Right lobe of liver (tissue), 6 donors: Measurements from ENCODE around the gene NOP9. TPM values are rescaled to one million over a fixed set of nuclear protein-coding genes. Genes with fewer than 3 reads are reported as not detected.
A peak's percentile ranks its signal among the peaks of the same experiment; 100 is the strongest.

Experiments
- ATAC-seq, 4 donors: fragments of 200-7000 bp; cut with Tn5 transposase; one replicate each; pipeline ENCODE4 v1.9.1; 2020; ENCODE audit warnings: mild to moderate bottlenecking in 4 of 4, moderate library complexity in 4 of 4
- DNase-seq, 3 donors: peaks; one replicate each; pipeline ENCODE4 v3.0.0-alpha.2; 2020
- H3K27ac ChIP-seq, 3 donors: fragments of 200-600 bp; one replicate each; pipeline ENCODE4 v1.8.0; 2022
- H3K27me3 ChIP-seq, 2 donors: fragments of 200-600 bp; one replicate each; pipeline ENCODE4 v1.8.0; 2022
- H3K36me3 ChIP-seq, 4 donors: fragments of 200-600 bp; sonication (generic) in 1 of 4; one replicate each; pipeline versions ENCODE4 v1.5.1 to v1.8.0; 2017 to 2022; ENCODE audit warnings: control low read depth in 1 of 4
- H3K4me1 ChIP-seq, 4 donors: fragments of 200-600 bp; sonication (generic) in 1 of 4; one replicate each; pipeline versions ENCODE4 v1.5.1 to v1.8.0; 2017 to 2022; ENCODE audit warnings: control low read depth in 1 of 4
- H3K4me3 ChIP-seq, 3 donors: fragments of 200-600 bp; one replicate each; pipeline ENCODE4 v1.8.0; 2022
- H3K9me3 ChIP-seq, 4 donors: fragments of 200-600 bp; sonication (generic) in 1 of 4; one replicate each; pipeline versions ENCODE4 v1.5.1 to v1.8.0; 2017 to 2022; ENCODE audit warnings: control low read depth in 1 of 4
- CTCF ChIP-seq, 4 donors: fragments of 200-600 bp in 3 of 4; fragments of 450-650 bp in 1 of 4; IDR thresholded peaks; one replicate each; pipeline versions ENCODE4 v1.5.1 to v1.8.0; 2016 to 2022; ENCODE audit warnings: antibody characterized with exemption in 4 of 4, mild to moderate bottlenecking in 2 of 4
- POLR2A ChIP-seq: fragments of 450-650 bp; IDR thresholded peaks from one replicate; pipeline ENCODE4 v1.6.1; 2017; ENCODE audit warnings: antibody characterized with exemption, mild to moderate bottlenecking
- WGBS: methylation state at CpG from one replicate; pipeline ENCODE4 v1.1.6; 2018; ENCODE audit warnings: low coverage, low lambda C conversion rate; ENCODE audit not compliant: insufficient coverage; ENCODE audit errors: missing lambda C conversion rate; 5-methylcytosine and 5-hydroxymethylcytosine counted together
- intact Hi-C, 2 donors: fragments of 100-400 bp; cut with DNase I; formaldehyde crosslinking; loops; one replicate each; pipeline versions ENCODE4 v1.11.2 to v1.14.1; 2022
- long read RNA-seq: library from polyadenylated mRNA; unstranded; transcript quantifications from one replicate; pipeline ENCODE4 v2.0.0, GENCODE V29; 2019
- total RNA-seq, 6 experiments: library from RNA; depleted of rRNA in 2 of 6; stranded (reverse); fragments of >200 nt in 2 of 6; fragmentation: NEBNext Ultra II Directional in 3 of 6; extraction: Animal tissue kit (Norgen Biotek cat#: 25700) in 3 of 6; gene quantifications; one replicate each; pipeline versions ENCODE4 v1.1.0 to v1.2.4, GENCODE V29; 2016 to 2023
- donor health status: DM: no; HTN: yes; CAD: no.
- donor health status: DM: no; HTN: no; CAD: no.
- donor health status: DM: no; HTN: no; CAD: no.
- donor health status: DM: no; HTN: yes; CAD: no.
- donor health status: DM: no; HTN: yes; CAD: no.

Gene NOP9
- total RNA-seq, result 10 to 100 TPM in 4 of 6 experiments, 1 to 10 TPM in 2; 8.2 to 15.3 (median 11.4) TPM
- long read RNA-seq, partial matches to known transcripts, result 1 of 1 reads
- long read RNA-seq, other reads (novel, unspliced or antisense), result 0 of 1 reads

- DNase-seq (peak; percentile 94 to 97 (median 96)), ATAC-seq (peak; percentile 88 to 91 (median 88))
- H3K9me3 ChIP-seq, result no peaks in the 10 kb centered on the region
- peaks cover 4 to 45% (median 19%) of the 10 kb centered on the region in 4 donors for H3K36me3 ChIP-seq
- WGBS, result under 1% methylated on average over 14 of the region's 75 CpGs
- no peaks in the 10 kb centered on the region for H3K27me3 ChIP-seq
- H3K27ac ChIP-seq, result peak within 1 kb of the TSS; percentile 79 to 93 (median 81)
- H3K4me3 ChIP-seq, result peak within 1 kb of the TSS; percentile 46 to 98 (median 80)
- peak; percentile 91 for TF ChIP-seq POLR2A
- TF ChIP-seq CTCF (IDR thresholded peaks at IDR 0.05), result no peak
- intact Hi-C loops, result loop anchor here (5.0 to 10.0 kb wide), 2 partner anchors 55 to 57 kb away; partner anchors contain the start of gene TINF2 (in 2 of the 2)
- H3K4me1 ChIP-seq, result peaks cover 0 to 54% (median 16%) of the 10 kb centered on the region in 4 donors
These were observed at the start of gene NOP9, which contains the start of gene DHRS1 for GRCh38 chr14:24299255-24300191. Gene NOP9, plus strand, starts transcription at chr14:24299850. Its CDS starts 105 bp downstream, at chr14:24299955. Gene DHRS1, minus strand, starts transcription at chr14:24299780. Its CDS starts 674 bp downstream, at chr14:24299106.

- Histone ChIP-seq H3K4me3 (no peak overlapping the region), H3K36me3 (no peaks in the 10 kb centered on the region), H3K9me3 (no peaks in the 10 kb centered on the region), H3K27me3 (no peaks in the 10 kb centered on the region), H3K27ac (no peak overlapping the region), H3K4me1 (no peaks in the 10 kb centered on the region)
- ATAC-seq (no peak), DNase-seq (no peak)
- 64% methylated on average over 3 of the region's 4 CpGs for WGBS
- TF ChIP-seq POLR2A, result no peak
- no peak for TF ChIP-seq CTCF (IDR thresholded peaks at IDR 0.05)
- intact Hi-C loops, result no loop called here
These were observed 49.3 kb upstream of the NOP9 start for GRCh38 chr14:24250354-24250753.

GRCh38 chr14:24251880-24252288 is 47.8 kb upstream of the NOP9 start:
- H3K4me1 ChIP-seq, result no peaks in the 10 kb centered on the region
- no peak for DNase-seq
- no peak overlapping the region for H3K27ac ChIP-seq
- TF ChIP-seq CTCF (IDR thresholded peaks at IDR 0.05), result no peak
- no peak for TF ChIP-seq POLR2A
- no peak for ATAC-seq
- no peaks in the 10 kb centered on the region for H3K36me3 ChIP-seq
- intact Hi-C loops, result no loop called here
- WGBS, result no CpG with 5 or more reads among the region's 1 CpG
- no peaks in the 10 kb centered on the region for H3K27me3 ChIP-seq
- no peak overlapping the region for H3K4me3 ChIP-seq
- H3K9me3 ChIP-seq, result no peaks in the 10 kb centered on the region

- H3K4me3 ChIP-seq, result no peak overlapping the region
- TF ChIP-seq POLR2A (no peak), CTCF (IDR thresholded peaks at IDR 0.05) (no peak)
- H3K4me1 ChIP-seq, result no peaks in the 10 kb centered on the region
- DNase-seq (no peak), ATAC-seq (no peak)
- H3K36me3 ChIP-seq, result no peaks in the 10 kb centered on the region
- no peak overlapping the region for H3K27ac ChIP-seq
- H3K9me3 ChIP-seq, result no peaks in the 10 kb centered on the region
- no peaks in the 10 kb centered on the region for H3K27me3 ChIP-seq
- intact Hi-C loops, result no loop called here
- WGBS, result no CpG with 5 or more reads among the region's 11 CpGs
These were observed 47.1 kb upstream of the NOP9 start for GRCh38 chr14:24252289-24253124.
